K562 (cell line): ENCODE data around the gene NR5A2. TPM values are rescaled to one million over a fixed set of nuclear protein-coding genes. Genes with fewer than 3 reads are reported as not detected.

Experiments used
- ATAC-seq: fragments of 200-7000 bp; cut with Tn5 transposase; 3 replicates; pipeline ENCODE4 v1.9.1; 2020; ENCODE audit warnings: moderate library complexity
- BruUV-seq: library from RNA; stranded (reverse); fragments of 400-500 nt; replicated peaks from 2 replicates; lab custom pipeline; 2021; lab: Mats Ljungman, UMichigan
- CTCF ChIA-PET: fragments of 300-600 bp; formaldehyde crosslinking; extraction: SDS; loops from one replicate; lab custom pipeline; 2021; ENCODE audit warnings: low intra/inter-chr PET ratio; lab: Yijun Ruan, JAX
- POLR2A ChIA-PET: fragments of 300-600, 350-650 bp; sonication (Branson Sonifier 250); formaldehyde crosslinking; extraction: SDS; loops from one replicate; lab custom pipeline; 2021; ENCODE audit warnings: antibody characterized with exemption, inconsistent platforms; lab: Yijun Ruan, JAX
- DNase-seq, 4 experiments: peaks; one replicate each; pipeline versions ENCODE4 v3.0.0 to v3.0.0-alpha.2; 2011 to 2018; ENCODE audit warnings: low spot score in 3 of 4, mixed read lengths in 3 of 4; ENCODE audit errors: extremely low read depth in 1 of 4
- FAIRE-seq: peaks from 2 replicates; lab custom pipeline; 2011; peaks lifted over from hg19 to GRCh38; lab: Jason Lieb, UNC
- H2AFZ ChIP-seq: 2 replicates; pipeline ENCODE4 v1.6.0; 2011; ENCODE audit warnings: low read depth, low read length, control low read depth, inconsistent platforms
- H3K27ac ChIP-seq: fragments of 200-600 bp; 3 replicates; pipeline ENCODE4 v1.8.0; 2011; ENCODE audit warnings: low read depth, mild to moderate bottlenecking, control low read depth, inconsistent platforms, low read length, moderate library complexity, mixed read lengths; ENCODE audit errors: extremely low read depth
- H3K27me3 ChIP-seq, 2 experiments: fragments of 300-600 bp in 1 of 2; 2 replicates in 1 of 2; 3 replicates in 1 of 2; pipeline versions ENCODE4 v1.6.0 to v1.8.0; 2011; ENCODE audit warnings: inconsistent platforms in 2 of 2, low read length in 2 of 2, mild to moderate bottlenecking in 1 of 2, mixed read lengths in 1 of 2, moderate library complexity in 1 of 2; ENCODE audit not compliant: control insufficient read depth in 2 of 2, insufficient read depth in 2 of 2
- H3K36me3 ChIP-seq: fragments of 300-600 bp; 3 replicates; pipeline ENCODE4 v1.8.0; 2011; ENCODE audit warnings: mild to moderate bottlenecking, low read length, inconsistent platforms; ENCODE audit not compliant: control insufficient read depth, insufficient read depth
- H3K4me1 ChIP-seq, 2 experiments: fragments of 200-600 bp in 1 of 2; replicated peaks in 1 of 2; 2 replicates in 1 of 2; 3 replicates in 1 of 2; pipeline versions ENCODE4 v1.5.1 to v1.8.0; 2011; ENCODE audit warnings: inconsistent platforms in 2 of 2, low read length in 2 of 2, mild to moderate bottlenecking in 1 of 2, mixed read lengths in 1 of 2, moderate library complexity in 1 of 2; ENCODE audit not compliant: control insufficient read depth in 2 of 2, insufficient read depth in 2 of 2
- H3K4me2 ChIP-seq: 2 replicates; pipeline ENCODE4 v1.6.1; 2011; ENCODE audit warnings: low read length, control low read depth, inconsistent platforms, mixed read lengths; ENCODE audit not compliant: insufficient read depth
- H3K4me3 ChIP-seq: fragments of 200-600 bp; sonication (generic), shearing (Covaris generic); 2 replicates; pipeline ENCODE4 v1.5.1; 2016; ENCODE audit warnings: control low read depth, inconsistent platforms
- H3K79me2 ChIP-seq: fragments of 200-600 bp; 3 replicates; pipeline ENCODE4 v1.8.0; 2011; ENCODE audit warnings: low read length, inconsistent platforms; ENCODE audit not compliant: control insufficient read depth, insufficient read depth
- H3K9ac ChIP-seq, 2 experiments: 2 replicates each; pipeline versions ENCODE4 v1.6.0 to v1.6.1; 2011; ENCODE audit warnings: low read depth in 2 of 2, low read length in 2 of 2, control low read depth in 1 of 2, inconsistent platforms in 1 of 2, mild to moderate bottlenecking in 1 of 2, mixed read lengths in 1 of 2; ENCODE audit not compliant: insufficient read depth in 1 of 2
- H3K9me1 ChIP-seq: one replicate; pipeline ENCODE4 v1.6.0; 2011; ENCODE audit warnings: inconsistent platforms, mild to moderate bottlenecking, low read length, moderate library complexity; ENCODE audit not compliant: control insufficient read depth, insufficient read depth
- H3K9me3 ChIP-seq: replicated peaks from 2 replicates; pipeline ENCODE4 v1.5.1; 2011; ENCODE audit warnings: low read depth, low read length, inconsistent platforms; ENCODE audit not compliant: control insufficient read depth, insufficient read depth
- H4K20me1 ChIP-seq: replicated peaks from 2 replicates; pipeline ENCODE4 v1.6.1; 2011; ENCODE audit warnings: low read length, inconsistent platforms, mixed read lengths; ENCODE audit not compliant: control insufficient read depth, insufficient read depth
- BHLHE40 ChIP-seq: IDR thresholded peaks from 2 replicates; pipeline ENCODE4 v1.6.1; 2011; ENCODE audit warnings: low read length, improper control_type of control experiment
- ERF ChIP-seq: fragments of 450-650 bp; formaldehyde crosslinking; IDR thresholded peaks from 2 replicates; pipeline ENCODE4 v1.4.0; 2020; ENCODE audit warnings: mild to moderate bottlenecking, mixed read lengths
- FOXM1 ChIP-seq, 2 experiments: fragments of 450-650 bp in 1 of 2; sonication (generic) in 1 of 2; formaldehyde crosslinking in 1 of 2; IDR thresholded peaks; 2 replicates each; pipeline versions ENCODE4 v1.6.1 to v1.9.0; 2017 to 2022; ENCODE audit warnings: low read depth in 2 of 2, mild to moderate bottlenecking in 2 of 2, missing genetic modification reagents in 1 of 2, moderate library complexity in 1 of 2
- MXI1 ChIP-seq: IDR thresholded peaks from 2 replicates; pipeline ENCODE4 v1.6.1; 2011; ENCODE audit warnings: low read depth, mild to moderate bottlenecking, improper control_type of control experiment, low read length
- NEUROD1 ChIP-seq: fragments of 150-350 bp; IDR thresholded peaks from 2 replicates; pipeline ENCODE4 v1.6.1; 2014; ENCODE audit warnings: borderline replicate concordance, low read length, low read depth; ENCODE audit not compliant: partially characterized antibody
- SAFB ChIP-seq: fragments of 200-400 bp; formaldehyde crosslinking; IDR thresholded peaks from 2 replicates; pipeline ENCODE4 v1.6.1; 2017; ENCODE audit warnings: low read depth, low read length, borderline replicate concordance
- TAF7 ChIP-seq: fragments of 450-650 bp; IDR thresholded peaks from 2 replicates; pipeline ENCODE4 v1.6.1; 2016; ENCODE audit warnings: missing genetic modification characterization, missing compliant biosample characterization
- TCFL5 ChIP-seq: fragments of 250-450 bp; sonication (Bioruptor Pico); conservative IDR thresholded peaks from 2 replicates; pipeline ENCODE4 v1.6.1; 2021; ENCODE audit warnings: mild to moderate bottlenecking, moderate library complexity, matching md5 sums
- ZNF133 ChIP-seq: fragments of 250-450 bp; sonication (Bioruptor Pico); IDR thresholded peaks from 2 replicates; pipeline ENCODE4 v1.4.0; 2020; ENCODE audit warnings: mild to moderate bottlenecking
- ZNF280A ChIP-seq: fragments of 450-650 bp; IDR thresholded peaks from 2 replicates; pipeline ENCODE4 v1.6.1; 2018; ENCODE audit warnings: mild to moderate bottlenecking, low read depth; ENCODE audit not compliant: partially characterized antibody
- ZNF589 ChIP-seq: fragments of 200-800 bp; sonication (Bioruptor generic); IDR thresholded peaks from 2 replicates; pipeline ENCODE4 v1.6.1; 2016; ENCODE audit warnings: low read depth, missing genetic modification characterization, missing compliant biosample characterization
- ZNF699 ChIP-seq: fragments of 250-450 bp; sonication (Bioruptor Pico); IDR thresholded peaks from 2 replicates; pipeline ENCODE4 v1.8.0; 2021; ENCODE audit warnings: mild to moderate bottlenecking, moderate library complexity; ENCODE audit not compliant: insufficient replicate concordance
- WGBS: fragments of 100-300 bp; shearing (Covaris generic); methylation state at CpG from one replicate; pipeline ENCODE4 v1.1.6; 2016; ENCODE audit warnings: low coverage, mixed read lengths; ENCODE audit not compliant: insufficient coverage; ENCODE audit errors: missing lambda C conversion rate; 5-methylcytosine and 5-hydroxymethylcytosine counted together
- in situ Hi-C: fragments of 300-500 bp; cut with MboI; formaldehyde crosslinking; loops from 4 replicates; pipeline ENCODE4 v1.15.0; 2018; ENCODE audit warnings: inconsistent platforms, mixed read lengths
- intact Hi-C: fragments of 100-400 bp; cut with micrococcal nuclease; formaldehyde crosslinking; loops from 2 replicates; pipeline ENCODE4 v1.14.2; 2022
- polyA plus RNA-seq, 8 experiments: library from polyadenylated mRNA; depleted of rRNA in 4 of 8; stranded (reverse) in 5 of 8; unstranded in 3 of 8; fragments of >200 nt; fragmentation: Nextera tagmentation in 2 of 8; fragmentation: Illumina TruSeq in 1 of 8; extraction: Ambion mirVana in 2 of 8; extraction: Trizol in 1 of 8; gene quantifications; 2 replicates each; pipeline versions ENCODE4 v1.2.1 to v1.2.3, GENCODE V29; 2011 to 2014; ENCODE audit warnings: inconsistent platforms in 1 of 8, missing spikeins in 1 of 8
- total RNA-seq, 7 experiments: library from RNA; depleted of rRNA in 6 of 7; stranded (reverse); fragments of >200 nt in 6 of 7; fragmentation: Illumina TruSeq in 2 of 7; extraction: Trizol in 2 of 7; gene quantifications; 2 replicates each; pipeline versions ENCODE4 v1.2.1 to v1.2.3, GENCODE V29; 2011 to 2021; ENCODE audit warnings: low replicate concordance in 1 of 7

The NR5A2 gene
- total and polyA plus RNA-seq, 9 of the 15 experiments (the other 6 are each of a cell fraction or from before 2014, with no cell fraction given) = 0.13 to 0.40 (median 0.29) TPM

GRCh38 chr1:200062143-200062542 is 34.6 kb downstream of the NR5A2 start:
- H3K9me1 ChIP-seq = no peaks in the 10 kb centered on the region
- no peak for FAIRE-seq
- H3K9me3 ChIP-seq = no peaks in the 10 kb centered on the region
- no peak overlapping the region for H3K27ac ChIP-seq
- no peak overlapping the region for H3K9ac ChIP-seq
- POLR2A ChIA-PET = interaction anchor here (1.1 kb wide), 1 partner anchor 15 kb away, joined by 3 read pairs; no protein-coding TSS in a partner anchor
- CTCF ChIA-PET = no interaction called here
- H3K4me1 ChIP-seq = no peaks in the 10 kb centered on the region
- TF ChIP-seq FOXM1 (IDR thresholded peaks at IDR 0.05; ENCODE audit: low read depth) (no peak), FOXM1 (CRISPR knock-in tag; IDR thresholded peaks at IDR 0.05; ENCODE audit: low read depth) (no peak), TAF7 (tag) (no peak), ZNF280A (no peak), ERF (no peak), ZNF589 (CRISPR knock-in tag) (no peak), SAFB (no peak), ZNF133 (CRISPR knock-in tag) (no peak), NEUROD1 (no peak), TCFL5 (no peak), ZNF699 (no peak), BHLHE40 (no peak), MXI1 (no peak)
- intact Hi-C loops (no loop called here), in situ Hi-C loops (no loop called here)
- no TSS peak for BruUV-seq
- no peak for DNase-seq
- H3K27me3 ChIP-seq = peaks cover 7 to 10% of the 10 kb centered on the region in 2 experiments; a peak in 4 of 5 replicates
- no peak overlapping the region for H3K4me2 ChIP-seq
- no peak overlapping the region for H3K4me3 ChIP-seq
- no peak for ATAC-seq
- H3K36me3 ChIP-seq = no peaks in the 10 kb centered on the region
- no peak overlapping the region for H2AFZ ChIP-seq
- H3K79me2 ChIP-seq = no peaks in the 10 kb centered on the region
- 4% methylated on average over 2 of the region's 2 CpGs for WGBS
- no peaks in the 10 kb centered on the region for H4K20me1 ChIP-seq
